Myocyte (in vitro differentiated cells): ENCODE data around the gene MT1G. TPM values are rescaled to one million over a fixed set of nuclear protein-coding genes. Genes with fewer than 3 reads are reported as not detected.
A peak's percentile ranks its signal among the peaks of the same experiment; 100 is the strongest.
"Not testable (repeated sequence)": the region's sequence is repeated elsewhere in the genome, so short reads cannot be mapped to it uniquely, and the experiment has no call there.

ENCODE experiments used
- DNase-seq: peaks from one replicate; pipeline ENCODE4 v3.0.0-alpha.2; 2012; ENCODE audit warnings: low read depth
- total RNA-seq: library from RNA; depleted of rRNA; stranded (reverse); fragments of >200 nt; gene quantifications from 2 replicates; pipeline ENCODE4 v1.2.3, GENCODE V29; 2014

The MT1G gene
- total RNA-seq, 1 donor from 2014 or later = not detected

DNA sequence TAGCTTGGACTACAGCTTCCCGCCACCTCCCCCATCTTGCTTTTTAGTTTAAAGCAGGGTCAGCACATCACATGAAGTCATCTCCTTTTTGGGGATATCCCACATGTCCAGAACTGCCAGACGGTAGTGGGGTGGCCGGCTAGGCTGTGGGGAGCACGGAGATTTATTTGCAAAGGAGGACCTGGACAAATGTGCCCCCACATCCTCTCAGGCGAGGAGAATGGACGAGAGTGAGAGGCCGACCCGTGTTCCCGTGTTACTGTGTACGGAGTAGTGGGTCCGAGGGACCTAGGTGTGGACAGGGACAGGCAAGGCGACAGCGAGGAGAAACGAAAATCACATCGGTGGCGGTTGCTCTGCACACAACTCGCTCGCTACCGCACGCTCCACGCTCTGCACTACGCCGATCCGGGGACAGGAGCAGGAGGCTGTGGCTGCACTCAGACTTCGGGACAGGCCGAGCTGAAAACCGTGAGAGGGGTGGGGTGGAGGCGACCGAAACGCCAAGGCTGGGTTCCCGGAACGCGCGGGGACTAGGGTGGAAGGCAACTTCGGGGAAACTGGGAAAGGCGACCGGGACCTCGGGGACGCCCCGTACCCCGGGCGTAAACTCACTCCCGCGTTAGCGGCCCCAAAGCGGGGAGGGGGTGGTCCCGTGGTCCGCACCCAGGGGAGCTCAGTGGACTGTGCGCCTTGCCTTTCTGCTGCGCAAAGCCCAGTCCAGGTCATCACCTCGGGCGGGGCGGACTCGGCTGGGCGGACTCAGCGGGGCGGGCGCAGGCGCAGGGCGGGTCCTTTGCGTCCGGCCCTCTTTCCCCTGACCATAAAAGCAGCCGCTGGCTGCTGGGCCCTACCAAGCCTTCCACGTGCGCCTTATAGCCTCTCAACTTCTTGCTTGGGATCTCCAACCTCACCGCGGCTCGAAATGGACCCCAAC, 29.8 kb downstream of the MT1G start, which contains the start of gene MT1A:
MT1A (plus strand) TSS at position 853 of the 937 bp plus-strand sequence; CDS start at position 926, 73 bp downstream.
- DNase-seq = no peak

DNA sequence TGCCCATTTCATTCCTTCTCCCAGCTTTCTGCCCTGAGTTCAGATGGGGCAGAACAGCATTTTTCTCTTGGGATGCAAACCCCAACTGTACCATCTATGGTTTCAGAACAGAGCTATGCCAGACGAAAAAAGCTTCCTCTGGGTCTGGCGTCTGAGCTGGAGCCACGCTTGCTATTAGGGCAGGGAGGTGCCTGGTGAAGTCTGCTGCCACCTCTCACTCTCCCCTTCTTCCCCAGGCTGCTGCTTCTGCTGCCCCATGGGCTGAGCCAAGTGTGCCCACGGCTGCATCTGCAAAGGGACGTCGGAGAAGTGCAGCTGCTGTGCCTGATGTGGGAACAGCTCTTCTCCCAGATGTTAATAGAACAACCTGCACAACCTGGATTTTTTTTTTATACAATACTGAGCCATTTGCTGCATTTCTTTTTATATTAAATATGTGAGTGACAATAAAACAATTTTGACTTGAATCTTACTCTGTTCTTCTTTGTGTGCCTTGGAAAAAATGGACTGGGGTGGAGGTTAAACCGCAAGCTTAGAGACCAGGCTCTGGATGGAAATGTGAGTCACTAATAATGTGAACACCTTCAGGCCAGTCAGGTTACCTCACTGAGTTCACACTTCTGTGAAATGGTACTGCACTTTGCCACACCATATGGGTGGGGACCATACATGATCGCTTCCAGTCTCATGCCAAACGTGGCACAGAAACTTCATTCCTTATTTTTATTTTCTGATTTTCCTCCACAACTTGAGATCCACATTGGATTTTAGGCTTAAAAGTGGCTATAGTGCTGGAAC, 31.1 kb downstream of the MT1G start:
- no peak for DNase-seq

DNA sequence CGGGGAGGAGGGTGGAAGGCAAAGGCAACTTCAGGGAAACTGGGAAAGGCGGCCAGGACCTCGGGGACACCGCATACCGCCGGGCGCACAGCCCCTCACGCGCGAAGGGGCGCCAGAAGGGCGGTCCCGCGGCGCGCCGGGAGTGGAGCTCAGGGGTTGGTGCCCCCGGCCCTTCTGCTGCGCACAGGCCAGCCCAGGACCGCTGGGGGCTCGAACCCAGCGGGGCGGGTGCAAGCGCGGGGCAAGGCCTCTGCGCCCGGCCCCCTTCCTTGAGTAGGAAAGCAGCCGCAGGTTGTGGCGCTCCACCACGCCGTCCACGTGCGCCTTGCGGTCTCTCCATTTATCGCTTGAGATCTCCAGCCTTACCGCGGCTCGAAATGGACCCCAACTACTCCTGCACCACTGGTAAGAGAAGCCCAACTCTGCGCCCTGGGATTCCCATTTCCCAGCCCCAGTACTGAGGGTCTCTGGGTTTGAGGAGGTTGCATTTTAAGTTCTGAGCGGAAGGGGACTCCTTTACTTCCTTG, 32.4 kb downstream of the MT1G start:
- DNase-seq = no peak

DNA sequence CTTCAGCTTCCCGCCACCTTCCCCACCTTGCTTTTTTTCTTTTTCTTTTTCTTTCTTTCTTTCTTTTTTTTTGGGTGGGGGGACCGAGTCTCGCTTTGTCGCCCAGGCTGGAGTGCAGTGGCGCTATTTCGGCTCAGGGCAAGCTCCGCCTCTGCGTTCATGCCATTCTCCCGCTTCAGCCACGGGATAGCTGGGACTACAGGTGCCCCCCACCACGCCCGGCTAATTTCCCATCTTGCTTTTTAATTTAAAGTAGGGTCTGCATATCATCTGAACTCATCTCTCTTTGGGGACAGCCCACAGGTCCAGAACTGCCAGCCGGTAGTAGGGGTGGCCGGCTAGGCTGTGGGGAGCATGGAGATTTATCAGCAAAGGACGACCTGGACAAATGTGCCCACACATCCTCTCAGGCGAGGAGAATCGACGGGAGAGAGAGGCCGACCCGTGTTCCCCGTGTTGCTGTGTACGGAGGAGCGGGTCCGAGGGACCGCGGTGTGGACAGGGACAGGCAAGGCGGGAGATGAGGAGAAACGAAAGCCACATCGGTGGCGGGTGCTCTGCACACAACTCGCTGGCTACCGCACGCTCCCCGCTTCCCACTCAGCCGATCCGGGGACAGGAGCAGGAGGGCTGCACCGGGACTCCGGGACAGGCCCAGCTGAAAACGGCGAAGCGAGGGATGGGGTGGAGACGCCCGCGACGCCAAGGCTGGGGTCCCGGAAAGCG, 33.0 kb downstream of the MT1G start:
- no peak for DNase-seq

DNA sequence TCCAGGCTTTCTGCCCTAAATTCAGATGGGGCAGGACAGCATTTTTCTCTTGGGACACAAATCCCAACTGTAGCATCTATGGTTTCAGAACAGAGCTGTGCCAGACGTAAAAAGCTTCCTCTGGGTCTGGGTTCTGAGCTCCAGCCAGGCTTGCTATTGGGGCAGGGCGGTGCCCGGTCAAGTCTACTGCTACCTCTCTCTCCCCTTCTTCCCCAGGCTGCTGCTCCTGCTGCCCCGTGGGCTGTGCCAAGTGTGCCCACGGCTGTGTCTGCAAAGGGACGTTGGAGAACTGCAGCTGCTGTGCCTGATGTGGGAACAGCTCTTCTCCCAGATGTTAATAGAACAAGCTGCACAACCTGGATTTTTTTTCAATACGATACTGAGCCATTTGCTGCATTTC, 34.3 kb downstream of the MT1G start:
- DNase-seq = no peak

DNA sequence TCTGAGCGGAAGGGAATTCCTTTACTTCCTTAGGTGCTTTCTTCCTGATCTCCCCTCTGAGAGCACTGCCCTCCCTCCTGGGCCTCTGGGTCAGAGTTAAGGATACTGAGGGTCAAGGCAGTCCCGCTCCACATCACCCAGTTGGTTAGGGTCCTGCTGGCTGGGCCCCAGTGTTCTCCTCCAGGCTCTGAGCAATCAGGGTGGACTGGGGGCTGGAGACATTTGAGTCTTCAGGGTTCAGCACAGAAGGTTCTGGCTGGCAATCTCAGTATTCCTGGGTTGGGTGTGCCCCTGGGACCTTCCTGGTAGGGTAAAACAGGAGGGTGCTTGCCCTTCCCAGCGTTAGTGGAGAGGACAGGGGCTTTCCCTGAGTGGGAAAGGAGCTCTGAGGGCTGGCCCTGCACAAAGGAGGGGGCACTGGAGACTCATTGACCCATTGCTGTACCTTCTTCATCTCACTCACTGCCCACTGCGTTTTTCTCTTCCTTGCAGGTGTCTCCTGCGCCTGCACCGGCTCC, 35.0 kb downstream of the MT1G start:
- DNase-seq = no peak

DNA sequence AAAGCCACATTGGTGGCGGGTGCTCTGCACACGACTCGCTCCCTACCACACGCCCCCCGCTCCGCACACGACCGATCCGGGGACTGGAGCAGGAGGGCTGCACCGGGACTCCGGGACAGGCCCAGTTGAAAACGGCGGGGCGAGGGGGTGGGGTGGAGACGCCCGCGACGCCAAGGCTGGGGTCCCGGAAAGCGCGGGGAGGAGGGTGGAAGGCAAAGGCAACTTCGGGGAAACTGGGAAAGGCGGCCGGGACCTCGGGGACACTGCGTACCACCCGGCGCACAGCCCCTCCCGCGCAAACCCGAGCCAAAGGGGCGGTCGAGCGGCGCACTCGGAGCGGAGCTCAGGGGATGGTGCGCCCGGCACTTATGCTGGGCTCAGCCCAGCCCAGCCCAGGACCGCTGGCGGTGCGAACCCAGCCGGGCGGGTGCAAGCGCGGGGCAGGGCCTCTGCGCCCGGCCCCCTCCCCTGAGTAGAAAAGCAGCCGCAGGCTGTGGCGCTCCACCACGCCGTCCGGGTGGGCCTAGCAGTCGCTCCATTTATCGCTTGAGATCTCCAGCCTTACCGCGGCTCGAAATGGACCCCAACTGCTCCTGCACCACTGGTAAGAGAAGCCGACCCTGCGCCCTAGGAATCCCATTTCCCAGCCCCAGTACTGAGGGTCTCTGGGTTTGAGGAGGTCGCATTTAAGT, 35.6 kb downstream of the MT1G start, which contains the start of gene MT1M:
MT1M (plus strand) TSS at position 504 of the 692 bp plus-strand sequence; CDS start at position 577, 73 bp downstream.
- no peak for DNase-seq

DNA sequence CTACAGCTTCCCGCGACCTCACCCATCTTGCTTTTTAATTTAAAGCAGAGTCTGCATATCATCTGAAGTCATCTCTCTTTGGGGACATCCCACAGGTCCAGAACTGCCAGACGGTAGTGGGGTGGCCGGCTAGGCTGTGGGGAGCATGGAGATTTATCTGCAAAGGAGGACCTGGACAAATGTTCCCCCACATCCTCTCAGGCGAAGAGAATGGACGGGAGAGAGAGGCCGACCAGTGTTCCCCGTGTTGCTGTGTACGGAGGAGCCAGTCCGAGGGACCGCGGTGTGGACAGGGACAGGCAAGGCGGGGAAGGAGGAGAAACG, 36.1 kb downstream of the MT1G start:
- no peak for DNase-seq

DNA sequence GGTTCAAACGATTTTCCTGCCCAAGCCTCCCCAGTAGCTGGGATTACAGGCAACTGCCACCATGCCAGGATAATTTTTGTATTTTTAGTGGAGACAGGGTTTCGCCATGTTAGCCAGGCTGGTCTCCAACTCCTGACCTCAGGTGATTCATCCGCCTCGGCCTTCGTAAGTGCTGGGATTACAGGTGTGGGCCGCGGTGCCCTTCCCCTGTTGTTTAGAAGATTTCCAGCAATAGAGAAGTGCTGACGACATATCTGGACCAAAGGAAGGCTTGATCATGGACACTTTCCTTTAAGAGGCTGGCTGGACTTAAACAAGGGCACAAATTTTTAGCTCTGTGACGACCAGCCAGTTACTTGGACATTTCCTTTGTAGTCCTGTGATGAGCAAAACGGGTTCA, 36.7 kb downstream of the MT1G start:
- DNase-seq = no peak

DNA sequence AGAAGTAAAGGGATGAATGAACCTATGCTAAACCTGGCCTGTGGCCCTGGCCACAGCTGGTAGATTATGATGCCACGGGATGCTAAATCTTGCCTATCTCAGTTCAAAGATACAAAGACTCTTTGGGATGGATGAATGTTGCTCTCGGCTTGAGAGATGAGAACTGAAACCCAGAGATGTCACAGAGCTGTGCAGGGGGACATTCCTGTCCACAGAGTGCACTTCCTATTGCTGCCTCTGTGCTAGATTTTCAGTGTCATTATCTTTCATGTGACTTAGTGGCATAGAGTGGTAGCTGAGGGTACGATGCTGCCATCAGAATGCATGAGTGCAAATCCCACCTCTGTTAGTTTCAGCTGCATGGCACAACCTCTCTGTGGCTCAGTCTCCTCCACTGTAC, 37.7 kb downstream of the MT1G start:
- no peak for DNase-seq

DNA sequence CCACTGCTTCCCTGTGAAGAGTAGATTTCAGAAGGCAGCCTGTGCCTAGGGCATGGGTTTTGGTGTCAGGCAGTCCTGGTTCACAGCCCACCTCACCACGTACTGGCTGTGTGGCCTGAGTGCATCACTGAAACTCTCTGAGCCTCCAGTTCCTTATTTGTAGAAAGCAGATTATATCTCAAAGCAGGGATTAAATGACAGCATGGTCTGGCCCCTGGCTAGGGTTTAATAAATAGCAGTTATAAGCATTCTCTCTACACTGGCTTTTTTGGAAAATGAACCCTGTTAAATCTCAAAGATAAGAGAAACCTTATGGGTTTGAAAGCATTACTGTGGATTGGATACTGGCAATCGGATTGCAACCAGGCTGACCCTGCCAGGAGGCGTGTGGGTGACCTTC, 38.3 kb downstream of the MT1G start:
- no peak for DNase-seq

DNA sequence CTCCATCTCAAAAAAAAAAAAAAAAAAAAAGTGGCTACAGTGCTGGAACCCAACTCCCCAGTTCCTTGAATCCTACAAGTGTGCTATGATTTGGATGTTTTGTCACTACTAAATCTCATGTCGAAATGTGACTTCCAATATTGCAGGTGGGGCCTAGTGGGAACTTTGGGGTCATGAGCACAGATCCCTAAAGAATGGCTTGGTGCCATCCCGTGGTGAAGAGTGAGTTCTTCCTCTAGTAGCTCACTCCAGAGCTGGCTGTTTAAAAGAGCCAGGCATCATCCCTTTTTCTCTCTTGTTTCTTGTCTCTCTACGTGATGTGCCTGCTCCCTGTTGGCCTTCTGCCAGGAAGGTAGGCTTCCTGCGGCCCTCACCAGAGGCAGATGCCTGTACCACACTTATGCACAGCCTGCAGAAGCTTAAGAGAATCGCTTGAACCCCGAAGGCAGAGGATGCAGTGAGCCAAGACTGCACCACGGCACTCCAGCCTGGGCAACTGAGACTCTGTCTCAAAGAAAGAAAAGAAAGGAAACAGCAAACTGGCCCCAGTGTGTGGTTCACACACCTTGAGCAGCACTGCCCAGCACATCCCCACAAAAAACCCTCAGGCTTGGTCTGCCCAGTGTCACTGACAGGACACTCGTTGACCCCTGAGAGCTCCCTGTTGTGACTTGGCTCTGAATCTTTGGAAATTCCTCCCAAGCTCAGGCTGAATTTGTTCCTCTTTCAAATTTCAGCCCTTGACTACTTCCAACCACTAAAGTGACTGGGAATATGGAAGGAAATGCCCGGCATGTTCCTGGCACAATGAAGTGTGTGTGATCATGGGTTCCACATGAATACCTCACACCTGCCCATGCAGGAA, 39.1 kb downstream of the MT1G start:
- DNase-seq = no peak

DNA sequence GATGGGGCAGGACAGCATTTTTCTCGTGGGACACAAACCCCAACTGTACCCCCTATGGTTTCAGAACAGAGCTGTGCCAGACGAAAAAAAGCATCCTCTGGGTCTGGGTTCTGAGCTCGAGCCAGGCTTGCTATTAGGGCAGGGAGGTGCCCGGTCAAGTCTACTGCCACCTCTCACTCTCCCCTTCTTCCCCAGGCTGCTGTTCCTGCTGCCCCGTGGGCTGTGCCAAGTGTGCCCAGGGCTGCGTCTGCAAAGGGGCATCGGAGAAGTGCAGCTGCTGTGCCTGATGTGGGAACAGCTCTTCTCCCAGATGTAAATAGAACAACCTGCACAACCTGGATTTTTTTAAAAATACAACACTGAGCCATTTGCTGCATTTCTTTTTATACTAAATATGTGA, 41.2 kb downstream of the MT1G start:
- no peak for DNase-seq

DNA sequence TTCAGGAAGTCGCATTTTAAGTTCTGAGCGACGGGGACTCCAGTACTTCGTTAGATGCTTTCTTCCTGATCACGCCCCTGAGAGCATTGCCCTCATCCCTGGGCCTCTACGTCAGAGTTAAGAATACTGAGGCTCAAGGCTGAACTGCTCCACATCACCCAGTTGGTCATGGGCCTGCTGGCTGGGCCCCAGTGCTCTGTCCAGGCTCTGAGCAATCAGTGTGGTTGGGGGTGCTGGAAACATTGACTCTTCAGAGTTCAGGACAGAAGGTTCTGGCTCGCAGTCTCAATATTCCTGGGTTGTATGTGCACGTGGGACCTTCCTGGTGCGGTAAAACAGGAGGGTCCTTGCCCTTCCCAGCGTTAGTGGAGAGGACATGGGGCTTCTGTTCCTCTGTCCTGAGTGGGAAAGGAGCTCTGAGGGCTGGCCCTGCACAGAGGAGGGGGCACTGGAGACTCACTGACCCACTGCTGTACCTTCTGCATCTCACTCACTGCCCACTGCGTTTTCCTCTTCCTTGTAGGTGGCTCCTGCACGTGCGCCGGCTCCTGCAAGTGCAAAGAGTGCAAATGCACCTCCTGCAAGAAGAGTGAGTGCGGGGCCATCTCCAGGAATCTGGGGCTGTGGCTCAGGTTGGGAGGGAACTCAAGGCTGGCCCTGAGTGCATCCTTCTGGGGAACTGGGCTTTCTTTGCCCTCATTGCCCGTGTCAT, 41.8 kb downstream of the MT1G start:
- DNase-seq = peak; percentile 85

DNA sequence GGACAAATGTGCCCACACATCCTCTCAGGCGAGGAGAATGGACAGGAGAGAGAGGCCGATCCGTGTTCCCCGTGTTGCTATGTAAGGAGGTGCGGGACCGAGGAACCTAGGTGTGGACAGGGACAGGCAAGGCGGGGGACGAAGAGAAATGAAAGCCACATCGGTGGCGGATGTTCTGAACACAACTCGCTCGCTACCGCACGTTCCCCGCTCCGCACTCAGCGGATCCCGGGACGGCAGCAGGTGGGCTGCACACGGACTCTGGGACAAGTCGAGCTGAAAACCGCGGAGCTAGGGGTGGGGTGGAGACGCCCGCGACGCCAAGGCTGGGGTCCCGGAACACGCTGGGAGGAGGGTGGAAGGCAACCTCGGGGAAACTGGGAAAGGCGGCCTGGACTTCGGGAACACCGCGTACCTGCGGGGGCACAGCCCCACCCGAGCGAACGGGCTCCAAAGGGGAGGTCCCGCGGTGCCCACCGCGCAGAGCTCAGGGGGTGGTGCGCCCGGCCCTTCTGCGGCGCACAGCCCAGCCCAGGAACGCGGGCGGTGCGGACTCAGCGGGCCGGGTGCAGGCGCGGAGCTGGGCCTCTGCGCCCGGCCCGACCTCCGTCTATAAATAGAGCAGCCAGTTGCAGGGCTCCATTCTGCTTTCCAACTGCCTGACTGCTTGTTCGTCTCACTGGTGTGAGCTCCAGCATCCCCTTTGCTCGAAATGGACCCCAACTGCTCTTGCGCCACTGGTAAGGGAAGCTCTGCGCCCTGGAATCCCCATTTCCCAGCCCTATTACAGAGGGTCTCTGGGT, 42.5 kb downstream of the MT1G start, which contains the start of gene MT1E:
MT1E (plus strand) TSS at position 642 of the 803 bp plus-strand sequence; CDS start at position 713, 71 bp downstream.
- peak; percentile 91 for DNase-seq

DNA sequence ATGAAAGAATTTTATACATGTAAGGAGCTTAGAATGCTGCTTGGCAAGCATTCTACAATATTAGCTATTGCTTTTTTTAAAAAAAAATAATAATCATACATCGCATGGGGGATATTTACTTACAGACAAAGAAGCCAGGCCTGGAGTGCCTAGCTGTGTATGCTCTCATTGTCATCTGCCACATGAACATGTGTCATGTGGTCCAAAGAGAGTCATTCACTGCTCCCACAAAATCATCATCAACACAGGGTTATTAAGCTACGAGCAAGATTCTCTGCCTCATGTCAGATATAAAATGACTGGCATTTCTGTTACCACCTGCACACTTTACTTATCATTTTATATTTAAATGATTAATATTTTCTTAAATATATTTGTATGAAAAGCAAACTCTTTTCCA, 44.2 kb downstream of the MT1G start:
- DNase-seq = no peak

DNA sequence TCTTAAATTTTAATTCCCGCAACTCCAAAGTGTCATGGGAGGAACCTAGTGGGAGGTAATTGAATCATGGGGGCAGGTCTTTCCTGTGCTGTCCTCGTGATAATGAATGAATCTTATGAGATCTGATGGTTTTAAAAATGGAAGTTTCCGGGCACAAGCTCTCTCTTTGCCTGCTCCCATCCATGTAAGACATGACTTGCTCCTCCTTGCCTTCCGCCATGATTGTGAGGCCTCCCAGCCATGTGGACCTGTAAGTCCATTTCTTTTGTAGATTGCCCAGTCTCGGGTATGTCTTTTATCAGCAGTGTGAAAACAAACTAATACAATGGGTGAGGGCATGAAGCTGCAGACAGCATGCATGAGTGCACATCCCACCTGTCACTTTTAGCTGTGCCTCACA, 44.7 kb downstream of the MT1G start:
- DNase-seq = not testable (repeated sequence)
